ENCODE data around the gene CELF5. TPM values are rescaled to one million over a fixed set of nuclear protein-coding genes. Genes with fewer than 3 reads are reported as not detected.
"Not testable (repeated sequence)": the region's sequence is repeated elsewhere in the genome, so short reads cannot be mapped to it uniquely, and the experiment has no call there.

CELF5 gene
- total and polyA plus RNA-seq, 9 donors: 1.3 to 6.4 (median 2.8) TPM

- H3K27ac ChIP-seq: no peak overlapping the region
- no peak for DNase-seq
- H3K4me3 ChIP-seq: no peak overlapping the region
- no peak for TF ChIP-seq EP300 (IDR thresholded peaks at IDR 0.05)
- TF ChIP-seq, protein P1, sequence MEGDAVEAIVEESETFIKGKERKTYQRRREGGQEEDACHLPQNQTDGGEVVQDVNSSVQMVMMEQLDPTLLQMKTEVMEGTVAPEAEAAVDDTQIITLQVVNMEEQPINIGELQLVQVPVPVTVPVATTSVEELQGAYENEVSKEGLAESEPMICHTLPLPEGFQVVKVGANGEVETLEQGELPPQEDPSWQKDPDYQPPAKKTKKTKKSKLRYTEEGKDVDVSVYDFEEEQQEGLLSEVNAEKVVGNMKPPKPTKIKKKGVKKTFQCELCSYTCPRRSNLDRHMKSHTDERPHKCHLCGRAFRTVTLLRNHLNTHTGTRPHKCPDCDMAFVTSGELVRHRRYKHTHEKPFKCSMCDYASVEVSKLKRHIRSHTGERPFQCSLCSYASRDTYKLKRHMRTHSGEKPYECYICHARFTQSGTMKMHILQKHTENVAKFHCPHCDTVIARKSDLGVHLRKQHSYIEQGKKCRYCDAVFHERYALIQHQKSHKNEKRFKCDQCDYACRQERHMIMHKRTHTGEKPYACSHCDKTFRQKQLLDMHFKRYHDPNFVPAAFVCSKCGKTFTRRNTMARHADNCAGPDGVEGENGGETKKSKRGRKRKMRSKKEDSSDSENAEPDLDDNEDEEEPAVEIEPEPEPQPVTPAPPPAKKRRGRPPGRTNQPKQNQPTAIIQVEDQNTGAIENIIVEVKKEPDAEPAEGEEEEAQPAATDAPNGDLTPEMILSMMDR (IDR thresholded peaks at IDR 0.05): no peak
- TF ChIP-seq POLR2A (IDR thresholded peaks at IDR 0.05): no peak
- H3K9me3 ChIP-seq: no peaks in the 10 kb centered on the region
- intact Hi-C loops (cut with DNase I): no loop called here
- H3K27me3 ChIP-seq: no peaks in the 10 kb centered on the region
- H3K4me1 ChIP-seq (ENCODE audit: insufficient read depth): no peaks in the 10 kb centered on the region
- WGBS, 3 donors: 52 to 71% (median 52%) methylated on average over 9 of the region's 9 CpGs
- H3K36me3 ChIP-seq: no peaks in the 10 kb centered on the region
These were observed 71.6 kb downstream of the CELF5 start for GRCh38 chr19:3296034-3296433.

GRCh38 chr19:3296446-3296845, 72.0 kb downstream of the CELF5 start:
- no peaks in the 10 kb centered on the region for H3K36me3 ChIP-seq
- TF ChIP-seq EP300 (IDR thresholded peaks at IDR 0.05): no peak
- TF ChIP-seq POLR2A (IDR thresholded peaks at IDR 0.05): no peak
- TF ChIP-seq, protein P1 (IDR thresholded peaks at IDR 0.05): no peak
- H3K27ac ChIP-seq: no peak overlapping the region
- no peaks in the 10 kb centered on the region for H3K4me1 ChIP-seq (ENCODE audit: insufficient read depth)
- H3K27me3 ChIP-seq: no peaks in the 10 kb centered on the region
- intact Hi-C loops (cut with DNase I): no loop called here
- WGBS, 3 donors: 80 to 87% (median 81%) methylated on average over 19 of the region's 19 CpGs
- H3K4me3 ChIP-seq: no peak overlapping the region
- no peaks in the 10 kb centered on the region for H3K9me3 ChIP-seq
- no peak for DNase-seq

- no peaks in the 10 kb centered on the region for H3K36me3 ChIP-seq
- intact Hi-C loops (cut with DNase I): no loop called here
- TF ChIP-seq EP300 (IDR thresholded peaks at IDR 0.05): no peak
- TF ChIP-seq, protein P1 (IDR thresholded peaks at IDR 0.05): no peak
- H3K4me3 ChIP-seq: no peak overlapping the region
- H3K27ac ChIP-seq: no peak overlapping the region
- no peaks in the 10 kb centered on the region for H3K4me1 ChIP-seq (ENCODE audit: insufficient read depth)
- H3K27me3 ChIP-seq: no peaks in the 10 kb centered on the region
- H3K9me3 ChIP-seq: peaks cover 0 to 4% of the 10 kb centered on the region in 2 donors
- no peak for DNase-seq
- WGBS, 3 donors: 72 to 82% (median 76%) methylated on average over 6 of the region's 6 CpGs
These were observed 74.5 kb downstream of the CELF5 start for GRCh38 chr19:3298853-3299449.

DNA sequence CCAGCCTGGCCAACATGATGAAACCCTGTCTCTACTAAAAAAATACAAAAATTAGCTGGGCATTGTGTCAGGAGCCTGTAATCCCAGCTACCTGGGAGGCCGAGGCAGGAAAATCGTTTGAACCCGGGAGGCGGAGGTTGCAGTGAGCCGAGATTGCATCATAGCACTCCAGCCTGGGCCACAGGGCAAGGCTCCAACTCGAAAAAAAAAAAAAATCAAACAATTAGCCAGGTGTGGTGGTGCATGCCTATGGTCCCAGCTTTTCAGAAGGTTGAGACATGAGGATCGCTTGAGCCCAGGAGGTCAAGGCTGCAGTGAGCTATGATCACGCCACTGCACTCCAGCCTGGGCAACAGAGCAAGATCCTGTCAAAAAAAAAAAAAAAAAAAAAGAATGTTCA, 76.1 kb downstream of the CELF5 start:
- H3K27me3 ChIP-seq; H3K4me3 ChIP-seq; DNase-seq; H3K4me1 ChIP-seq (ENCODE audit: insufficient read depth); H3K36me3 ChIP-seq; H3K9me3 ChIP-seq; H3K27ac ChIP-seq: not testable (repeated sequence)
- WGBS, 3 donors: 31 to 44% (median 39%) methylated on average over 8 of the region's 8 CpGs
- intact Hi-C loops (cut with DNase I): loop anchor here in 1 of 4 donors (5.0 kb wide), 1 partner anchor 317 kb away; no protein-coding TSS in a partner anchor

DNA sequence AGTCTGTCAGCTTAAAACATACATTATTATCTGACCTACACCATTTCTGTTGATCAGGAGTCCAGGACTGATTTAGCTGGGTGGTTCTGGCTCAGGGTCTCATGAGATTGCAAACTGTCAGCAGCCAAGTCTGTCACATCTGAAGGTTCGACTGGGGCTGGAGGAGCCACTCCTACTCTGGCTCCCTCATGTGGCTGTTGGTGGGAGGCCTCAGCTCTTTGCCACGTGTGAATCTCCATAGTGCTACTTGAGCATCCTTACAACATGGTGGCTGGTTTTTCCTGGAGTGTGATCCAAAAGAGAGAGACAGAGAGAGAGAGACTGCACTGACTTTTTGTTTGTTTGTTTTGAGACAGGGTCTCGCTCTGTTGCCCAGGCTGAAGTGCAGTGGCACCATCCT, 78.3 kb downstream of the CELF5 start:
- WGBS, 3 donors: 51 to 76% (median 64%) methylated on average over 3 of the region's 3 CpGs
- intact Hi-C loops (cut with DNase I): loop anchor here in 1 of 4 donors (5.0 kb wide), 1 partner anchor 315 kb away; no protein-coding TSS in a partner anchor
- no peaks in the 10 kb centered on the region for H3K27me3 ChIP-seq
- no peak for DNase-seq
- no peak overlapping the region for H3K4me3 ChIP-seq
- H3K4me1 ChIP-seq (ENCODE audit: insufficient read depth): peaks cover 1% of the 10 kb centered on the region
- H3K36me3 ChIP-seq: no peaks in the 10 kb centered on the region
- no peak overlapping the region for H3K27ac ChIP-seq
- H3K9me3 ChIP-seq: peaks cover 0 to 4% of the 10 kb centered on the region in 2 donors
- TF ChIP-seq, protein P1 (IDR thresholded peaks at IDR 0.05): no peak
- TF ChIP-seq EP300 (IDR thresholded peaks at IDR 0.05) (no peak), POLR2A (IDR thresholded peaks at IDR 0.05) (no peak)

Measured in ovary (tissue), 9 donors.